ENCODE results near the gene CCDC178. TPM values are rescaled to one million over a fixed set of nuclear protein-coding genes. Genes with fewer than 3 reads are reported as not detected.
"Not testable (repeated sequence)": the region's sequence is repeated elsewhere in the genome, so short reads cannot be mapped to it uniquely, and the experiment has no call there.

The CCDC178 gene, protein sequence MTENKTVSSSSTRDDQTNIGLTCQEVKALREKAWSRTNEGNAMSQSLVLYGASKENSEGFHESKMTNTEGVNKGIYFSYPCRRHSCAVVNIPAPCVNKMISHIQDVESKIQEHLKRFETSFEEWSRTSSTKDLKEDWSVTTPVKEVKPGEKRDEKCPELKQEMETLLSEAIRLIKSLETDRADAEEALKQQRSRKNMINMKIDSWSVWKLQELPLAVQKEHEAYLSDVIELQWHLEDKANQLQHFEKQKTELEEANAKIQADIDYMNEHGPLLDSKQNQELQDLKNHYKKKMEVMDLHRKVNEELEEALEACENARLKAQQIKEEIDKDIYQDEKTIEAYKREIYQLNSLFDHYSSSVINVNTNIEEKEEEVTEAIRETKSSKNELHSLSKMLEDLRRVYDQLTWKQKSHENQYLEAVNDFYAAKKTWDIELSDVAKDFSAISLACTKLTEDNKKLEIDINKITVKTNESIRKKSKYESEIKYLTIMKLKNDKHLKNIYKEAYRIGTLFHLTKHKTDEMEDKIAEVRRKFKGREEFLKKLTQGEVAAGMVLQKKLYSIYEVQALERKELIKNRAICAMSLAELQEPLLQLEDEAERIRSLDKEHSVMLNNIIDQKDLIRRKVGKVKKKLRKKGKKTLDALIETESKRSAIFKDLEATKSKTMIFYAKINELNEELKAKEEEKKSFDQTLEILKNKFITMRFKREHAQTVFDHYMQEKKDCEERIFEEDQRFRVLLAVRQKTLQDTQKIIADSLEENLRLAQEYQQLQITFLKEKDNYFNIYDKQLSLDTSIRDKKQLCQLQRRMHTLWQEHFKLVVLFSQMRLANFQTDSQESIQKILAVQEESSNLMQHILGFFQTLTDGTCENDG
- total RNA-seq, result not detected in 2 replicates

DNA sequence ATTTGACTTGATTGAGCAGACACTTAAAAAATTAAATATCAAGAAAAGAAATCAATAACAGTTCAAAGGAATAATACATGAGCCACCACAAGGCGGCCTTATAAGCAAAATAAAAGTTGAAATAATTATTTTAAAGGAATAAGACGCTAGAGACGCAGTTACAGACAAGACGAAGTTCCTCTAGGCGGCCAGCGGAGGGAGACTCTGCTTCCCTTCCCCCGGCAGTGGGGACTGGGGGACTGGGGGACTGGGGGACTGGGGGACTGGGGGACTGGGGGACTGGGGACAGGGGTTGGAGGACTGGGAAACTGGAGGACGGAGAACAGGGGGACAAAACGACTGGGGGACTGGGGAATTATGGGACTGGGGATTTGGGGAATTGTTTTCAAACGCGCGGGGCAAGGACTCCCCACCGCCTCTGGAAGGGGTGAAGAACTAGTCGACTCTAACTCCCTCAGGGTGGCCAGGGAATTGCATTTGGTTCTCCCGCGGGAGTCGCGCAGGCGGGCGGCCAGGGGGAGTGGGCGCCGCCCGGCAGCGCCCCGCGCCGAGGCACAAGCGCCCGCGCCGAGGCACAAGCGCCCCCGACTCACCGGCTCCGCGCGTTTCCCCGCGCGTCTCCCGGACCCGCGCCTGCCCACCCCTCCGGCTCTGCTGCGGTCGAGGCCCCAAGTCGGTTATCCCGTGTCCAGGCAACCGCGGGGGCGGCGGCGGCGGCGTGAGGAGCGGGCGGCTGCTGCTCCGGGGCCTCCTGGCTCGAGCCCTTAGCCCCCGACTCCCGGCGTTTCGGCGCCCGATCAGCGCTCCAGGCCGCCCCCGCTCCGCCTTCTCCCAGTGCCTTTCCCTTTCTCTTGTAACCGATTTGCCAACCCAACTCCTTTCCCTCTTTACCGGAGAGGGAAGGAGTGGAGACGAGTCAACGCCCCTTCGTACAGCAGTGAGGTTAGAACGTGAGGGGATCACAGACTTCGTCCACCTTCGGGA lies at the start of gene CCDC178:
TSS of gene CCDC178 (minus strand) at position 662 of the 984 bp plus-strand sequence. CDS start 28,633 bp downstream, outside the sequence.
- intact Hi-C loops (cut with micrococcal nuclease), result no loop called here

DNA sequence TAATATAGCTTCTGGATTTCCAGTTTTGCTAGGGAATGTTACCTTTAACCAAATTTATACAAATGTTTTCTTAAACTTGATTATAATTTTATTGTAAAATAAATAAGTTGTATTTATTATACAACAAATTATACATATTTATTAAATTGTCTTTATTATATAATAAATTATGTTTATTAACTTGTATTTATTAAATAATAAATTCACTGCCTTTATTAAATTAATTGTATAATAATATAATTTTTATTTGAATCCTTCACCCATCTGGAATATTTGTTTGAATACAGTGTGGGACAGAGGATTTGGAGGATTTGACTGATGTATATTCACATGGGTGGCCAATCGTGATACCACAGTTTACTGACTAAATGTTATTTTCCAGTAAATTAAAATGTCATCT lies 43.4 kb upstream of the CCDC178 start:
- intact Hi-C loops (cut with micrococcal nuclease), result no loop called here

DNA sequence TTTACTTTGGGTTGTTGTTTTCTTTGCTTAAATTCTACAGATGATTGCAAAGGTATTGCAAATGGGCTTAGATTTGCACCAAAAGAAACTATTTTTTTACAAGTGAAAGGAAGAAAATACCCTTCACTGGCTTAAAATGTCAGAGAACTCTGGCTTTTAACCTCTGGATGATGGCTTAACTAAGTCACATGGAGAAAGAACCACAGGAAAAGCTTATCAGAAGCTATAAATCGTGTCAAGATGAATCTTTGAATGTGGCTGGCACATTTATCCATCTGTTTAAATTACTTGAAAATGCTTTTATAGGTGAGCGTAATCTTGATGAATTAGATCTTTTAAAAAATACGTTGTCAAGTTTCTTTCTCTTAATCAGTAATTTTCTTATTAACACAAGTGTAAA lies 32.0 kb upstream of the CCDC178 start:
- intact Hi-C loops (cut with micrococcal nuclease), result no loop called here

DNA sequence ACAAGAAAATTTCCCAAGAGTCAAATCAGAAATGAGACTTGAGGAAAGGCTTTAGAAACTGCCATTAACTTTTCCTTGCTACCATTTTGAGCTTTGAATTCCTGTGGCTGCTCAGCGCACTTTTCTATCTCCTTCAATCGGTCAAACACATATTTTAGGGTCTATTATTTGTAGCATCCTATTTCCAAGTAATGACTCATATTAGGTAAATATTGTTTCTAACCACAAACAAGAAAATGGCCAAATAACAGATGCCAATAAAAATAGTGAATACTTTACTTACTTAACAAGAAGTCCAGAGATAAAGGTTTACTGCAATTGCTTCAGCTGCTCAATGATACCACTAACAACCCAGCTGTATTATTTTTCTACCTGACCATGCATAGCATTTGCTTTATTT lies 29.7 kb upstream of the CCDC178 start:
- intact Hi-C loops (cut with micrococcal nuclease), result no loop called here

DNA sequence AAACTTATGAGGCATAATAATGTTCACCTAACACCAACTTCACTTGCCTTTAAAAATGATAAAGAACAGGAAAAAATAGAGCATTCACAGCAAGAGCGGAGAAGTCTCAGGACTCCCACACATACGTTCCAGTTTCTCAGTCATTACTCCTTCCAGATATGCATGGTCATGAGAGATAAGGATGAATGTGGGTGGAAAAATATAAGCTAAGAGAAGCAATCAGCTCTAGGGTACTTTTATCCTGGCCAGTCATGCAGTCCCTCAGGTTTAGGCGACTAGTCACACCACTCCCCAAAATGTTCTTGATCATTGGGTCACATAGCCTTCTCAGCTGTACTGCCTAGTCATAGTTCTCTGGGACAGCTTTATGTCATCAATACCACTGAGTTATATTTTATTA lies 29.2 kb upstream of the CCDC178 start:
- intact Hi-C loops (cut with micrococcal nuclease), result no loop called here

DNA sequence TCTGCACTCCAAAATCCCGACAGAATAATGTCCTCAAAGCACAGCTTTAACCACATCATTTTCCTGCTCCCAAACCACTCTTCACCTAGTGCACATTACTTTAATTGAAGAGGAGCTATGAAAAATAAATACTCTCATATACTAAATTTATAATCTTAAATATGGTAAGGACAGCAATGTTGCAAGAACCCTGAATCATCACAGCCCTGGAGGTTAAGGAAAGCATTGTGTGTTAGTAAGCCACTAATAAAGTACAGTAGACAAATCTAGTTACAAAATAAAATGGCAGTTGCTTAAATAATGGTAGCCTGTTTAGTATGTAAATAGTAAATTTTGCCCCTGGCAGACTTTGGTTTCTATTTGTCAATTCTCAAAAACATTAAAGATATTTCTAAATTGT lies 27.0 kb upstream of the CCDC178 start:
- intact Hi-C loops (cut with micrococcal nuclease), result no loop called here

DNA sequence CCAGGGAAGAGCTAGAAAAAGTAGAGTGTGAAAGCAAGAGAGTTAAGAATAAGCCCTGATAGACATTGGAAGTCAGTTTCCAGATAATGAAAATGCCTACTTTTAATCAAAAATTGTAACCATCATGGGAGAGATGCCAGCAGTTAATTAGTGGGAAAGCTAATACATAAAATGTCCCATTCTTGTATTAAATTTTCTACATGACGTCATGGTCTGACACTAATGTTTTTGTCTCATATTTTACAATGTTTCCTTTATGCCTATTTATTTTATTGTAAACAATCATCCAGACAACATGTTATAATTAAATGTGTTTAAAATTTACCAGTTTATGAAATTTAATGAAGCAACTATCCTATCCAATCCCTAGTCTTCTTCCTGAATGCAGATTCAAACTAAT lies 26.3 kb upstream of the CCDC178 start:
- intact Hi-C loops (cut with micrococcal nuclease), result no loop called here

DNA sequence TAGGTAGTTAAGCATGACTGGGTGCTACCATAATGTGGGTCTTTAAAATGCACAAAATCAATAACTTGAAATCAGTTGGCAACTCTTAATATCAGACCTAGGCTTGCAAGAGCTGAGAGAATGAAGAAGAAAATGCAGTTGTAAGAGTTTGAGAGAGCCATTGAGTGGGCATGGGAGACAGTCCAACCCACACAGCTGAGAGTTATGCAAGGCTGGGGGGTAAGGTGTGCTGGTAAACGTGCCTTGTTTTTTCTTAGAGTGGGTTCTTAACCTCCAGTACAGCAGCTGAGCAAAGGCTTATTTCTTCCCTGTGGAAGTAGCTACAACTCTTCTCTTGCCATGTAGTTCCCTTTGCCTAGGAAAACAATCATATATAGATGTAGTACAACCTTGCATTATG lies 20.2 kb upstream of the CCDC178 start:
- intact Hi-C loops (cut with micrococcal nuclease), result no loop called here

DNA sequence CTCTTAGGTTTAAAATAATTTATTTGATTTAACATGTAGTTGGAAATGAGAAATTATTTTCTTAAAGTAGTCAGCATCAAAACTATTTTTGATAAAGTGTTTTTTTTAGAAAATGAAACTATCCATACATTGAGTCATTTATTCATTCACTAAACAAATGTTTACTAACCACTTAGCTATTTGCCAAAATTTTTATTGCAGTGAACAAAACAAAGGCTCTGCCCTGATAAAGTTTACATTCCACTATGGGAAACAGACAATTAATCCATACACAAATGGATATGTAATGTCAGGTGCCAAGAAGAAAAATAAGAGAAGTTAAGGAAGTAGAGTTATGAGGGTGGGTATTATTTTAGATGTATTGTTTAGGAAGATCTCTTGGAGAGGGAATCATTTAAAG lies 19.1 kb upstream of the CCDC178 start:
- intact Hi-C loops (cut with micrococcal nuclease), result no loop called here

DNA sequence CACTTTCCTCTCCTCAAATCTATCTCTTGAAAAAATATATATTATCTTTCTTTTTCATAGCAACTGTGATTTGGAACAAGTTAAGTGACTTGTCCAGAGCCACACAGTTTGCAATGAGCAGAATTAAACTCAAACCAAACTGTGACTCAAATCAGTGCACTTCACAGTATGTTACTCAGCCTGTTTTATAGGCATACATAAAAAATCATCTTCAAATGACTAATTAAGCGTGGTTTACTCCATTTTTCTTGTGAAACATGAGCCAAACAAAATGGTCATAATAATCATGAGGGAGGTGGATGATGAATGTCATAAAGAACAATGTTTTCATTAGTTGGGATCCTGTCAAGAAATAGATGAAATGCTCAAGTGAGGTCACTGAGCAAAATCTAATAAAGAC lies 6.1 kb upstream of the CCDC178 start:
- intact Hi-C loops (cut with micrococcal nuclease), result no loop called here

DNA sequence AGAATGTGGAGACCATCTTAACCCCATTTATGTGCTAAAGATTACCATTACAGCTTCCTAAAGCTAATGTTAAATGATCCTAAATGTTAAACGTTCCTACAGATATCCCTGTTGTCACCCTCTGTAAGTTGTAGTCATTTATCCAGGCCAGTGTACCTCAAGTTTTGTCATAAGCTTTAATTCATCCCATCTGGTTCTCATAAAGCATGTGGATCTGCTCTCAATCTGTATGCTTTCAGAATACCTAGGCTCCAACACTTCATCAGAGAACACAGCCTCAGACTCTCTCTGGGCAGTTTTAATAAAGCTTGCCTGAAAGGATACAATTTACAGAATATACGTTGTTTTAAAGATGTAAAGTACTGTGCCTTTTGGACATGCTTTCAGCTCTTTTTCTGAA lies 4.2 kb upstream of the CCDC178 start:
- intact Hi-C loops (cut with micrococcal nuclease), result no loop called here

DNA sequence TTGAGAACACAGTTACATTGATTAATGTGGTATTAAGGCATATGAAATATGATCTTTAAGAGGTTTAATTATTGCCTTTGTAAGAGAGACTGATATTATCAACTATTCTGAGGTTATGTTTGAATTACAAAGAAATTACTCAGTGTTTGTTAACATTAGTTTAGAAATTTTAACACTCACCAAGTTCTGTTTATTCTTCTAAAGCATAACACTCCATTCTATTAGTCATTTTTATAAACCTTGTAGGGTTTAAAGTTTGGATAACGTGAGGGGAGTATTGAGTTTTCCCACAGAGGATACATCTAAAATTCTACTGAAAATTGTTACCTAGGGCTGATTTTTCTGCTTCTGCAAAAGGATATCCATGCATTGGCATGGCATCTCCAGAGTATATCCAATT lies 7.7 kb downstream of the CCDC178 start:
- intact Hi-C loops (cut with micrococcal nuclease), result no loop called here

DNA sequence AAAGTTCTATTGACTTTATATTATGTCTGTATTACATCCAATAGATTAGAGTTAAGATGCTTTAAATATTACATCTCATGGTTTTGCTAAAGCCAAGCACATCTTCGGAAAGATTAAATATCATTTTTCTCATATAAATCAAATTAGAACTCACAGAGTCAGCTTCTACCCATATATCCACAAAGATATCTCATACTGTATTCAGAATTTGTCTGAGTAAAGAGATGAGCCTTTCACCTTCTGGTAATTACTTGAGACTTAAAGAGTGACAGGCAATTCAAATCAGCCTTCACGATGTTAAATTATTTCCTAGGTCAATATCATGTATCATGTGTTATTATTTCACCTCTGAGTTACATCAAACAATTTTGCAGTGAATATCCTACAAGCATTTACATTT lies 13.0 kb downstream of the CCDC178 start:
- intact Hi-C loops (cut with micrococcal nuclease), result no loop called here

DNA sequence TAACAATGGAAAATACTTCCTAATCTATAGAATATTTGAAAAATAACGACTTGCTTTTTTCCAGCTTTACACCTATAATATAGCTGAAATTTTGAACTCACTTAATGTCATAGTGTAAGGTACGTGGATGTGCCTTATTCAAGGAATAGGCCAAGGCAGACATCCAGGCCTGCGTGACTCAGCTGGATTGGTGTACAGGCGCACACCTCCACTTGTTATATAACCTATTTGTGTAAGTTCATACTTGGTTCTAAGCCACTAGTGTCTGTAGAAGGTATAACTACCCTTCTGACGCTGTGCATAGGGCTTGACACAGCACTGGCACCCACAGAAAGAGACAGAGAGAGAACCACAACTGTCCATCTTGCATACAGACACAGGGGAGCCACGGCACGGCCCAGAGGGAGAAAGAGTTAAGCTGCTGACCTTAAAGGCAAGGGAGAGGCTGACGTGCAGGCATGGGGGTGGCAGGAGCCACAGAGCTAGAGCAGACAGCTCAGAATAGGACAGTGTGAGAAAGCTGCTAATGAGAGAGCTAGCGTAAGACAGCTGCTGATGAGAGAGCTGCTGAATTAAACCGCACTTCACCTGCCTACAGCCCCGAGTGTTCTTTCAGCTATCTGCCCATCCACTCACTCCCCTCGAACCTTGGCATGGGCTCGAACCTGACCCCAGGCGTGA lies 16.1 kb downstream of the CCDC178 start:
- intact Hi-C loops (cut with micrococcal nuclease), result no loop called here

DNA sequence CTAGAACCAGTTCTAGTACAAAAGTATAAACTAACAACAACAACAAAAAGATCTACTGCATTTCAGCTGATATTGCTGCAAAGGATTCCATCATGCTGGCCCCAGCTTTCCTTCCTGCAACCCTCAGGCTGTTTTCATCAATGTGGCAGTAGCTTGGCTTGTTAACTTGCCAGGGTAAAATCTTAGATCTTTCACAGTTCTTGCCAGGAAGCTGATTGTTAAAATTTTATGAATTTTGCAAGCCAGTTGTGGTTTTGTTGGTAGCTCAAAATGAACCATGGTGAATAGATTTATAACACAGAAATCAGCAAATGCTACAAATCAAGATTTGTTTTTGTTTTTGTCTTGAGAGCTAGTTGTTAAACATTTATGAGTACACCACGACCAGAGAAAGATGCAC lies 19.3 kb downstream of the CCDC178 start:
- intact Hi-C loops (cut with micrococcal nuclease), result no loop called here

DNA sequence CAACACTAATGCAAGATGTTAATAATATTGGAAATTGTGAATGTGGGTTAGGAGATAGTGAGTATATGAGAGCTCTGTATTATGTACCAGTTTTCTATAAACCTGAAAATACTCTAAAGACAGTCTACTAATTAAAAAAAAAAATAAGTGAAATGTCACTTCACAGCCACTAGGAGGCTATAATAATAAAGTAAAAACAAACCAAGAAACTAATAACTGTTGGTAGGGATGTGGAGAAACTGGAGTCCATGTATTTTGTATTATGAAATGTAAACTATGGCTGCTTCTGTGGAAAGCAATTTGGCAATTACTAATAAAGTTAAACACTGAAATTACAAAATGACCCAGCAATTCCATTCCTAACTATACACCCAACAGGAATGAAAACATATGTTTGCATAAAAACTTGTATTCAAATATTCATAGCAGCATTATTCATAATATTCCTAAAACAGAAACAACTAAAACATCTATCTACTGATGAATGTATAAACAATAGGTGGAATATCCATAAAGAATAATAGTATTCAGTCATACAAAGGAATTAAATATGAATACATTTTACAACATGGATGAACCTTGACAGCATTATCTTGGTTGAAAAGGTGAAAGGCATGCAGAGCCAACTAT lies 36.2 kb downstream of the CCDC178 start:
- intact Hi-C loops (cut with micrococcal nuclease), result no loop called here

DNA sequence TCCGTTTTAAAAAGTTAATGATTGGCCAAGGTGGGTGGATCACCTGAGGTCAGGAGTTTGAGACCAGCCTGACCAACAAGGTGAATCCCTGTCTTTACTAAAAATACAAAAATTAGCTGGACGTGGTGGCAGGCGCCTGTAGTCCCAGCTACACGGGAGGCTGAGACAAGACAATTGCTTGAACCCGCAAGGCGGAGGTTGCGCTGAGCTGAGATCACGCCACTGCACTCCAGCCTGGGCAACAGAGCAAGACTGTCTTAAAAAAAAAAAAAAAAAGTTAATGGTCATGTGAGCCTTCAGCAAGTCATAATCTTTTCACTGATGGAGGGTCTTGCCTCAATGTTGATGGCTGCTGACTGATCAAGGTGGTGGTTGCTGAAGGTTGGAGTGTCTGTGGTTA lies 41.6 kb downstream of the CCDC178 start:
- intact Hi-C loops (cut with micrococcal nuclease), result not testable (repeated sequence)

DNA sequence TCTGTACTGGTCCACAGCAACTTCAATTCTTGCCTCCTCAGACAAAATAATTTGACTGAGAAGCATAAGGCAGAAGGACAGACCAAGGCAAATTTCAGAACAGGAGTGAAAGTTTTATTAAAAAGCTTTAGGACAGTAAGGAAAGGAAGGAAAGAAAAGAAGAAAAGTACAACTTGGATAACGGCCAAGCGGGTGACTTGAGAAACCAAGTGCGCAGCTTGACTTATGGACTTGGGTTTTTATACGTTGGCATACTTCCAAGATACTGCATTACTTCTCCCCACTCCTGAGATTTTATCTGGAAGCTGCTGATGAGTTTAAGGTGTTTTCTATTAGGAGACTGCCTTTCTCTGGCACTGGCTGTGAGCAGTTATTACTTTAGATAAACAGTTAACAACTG lies 64.7 kb downstream of the CCDC178 start:
- intact Hi-C loops (cut with micrococcal nuclease), result no loop called here

DNA sequence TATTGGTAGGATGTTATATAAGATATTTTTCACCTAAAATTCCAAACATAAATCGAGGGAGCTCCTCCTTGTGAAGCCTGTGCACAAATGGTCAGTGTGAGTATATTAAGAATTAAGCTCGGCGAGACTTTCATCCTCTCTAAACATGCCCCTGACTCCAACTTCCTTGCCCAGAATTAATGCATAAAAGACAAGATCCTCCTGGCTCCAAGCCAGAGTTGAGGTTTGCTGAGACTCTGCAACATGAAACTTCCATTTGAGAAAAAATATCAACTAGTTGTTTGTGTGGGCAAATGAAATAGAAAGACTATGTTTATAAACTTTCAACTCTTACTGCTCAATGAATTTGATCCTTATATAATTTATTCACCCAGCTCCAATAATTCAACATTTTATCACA lies 68.1 kb downstream of the CCDC178 start:
- intact Hi-C loops (cut with micrococcal nuclease), result no loop called here

DNA sequence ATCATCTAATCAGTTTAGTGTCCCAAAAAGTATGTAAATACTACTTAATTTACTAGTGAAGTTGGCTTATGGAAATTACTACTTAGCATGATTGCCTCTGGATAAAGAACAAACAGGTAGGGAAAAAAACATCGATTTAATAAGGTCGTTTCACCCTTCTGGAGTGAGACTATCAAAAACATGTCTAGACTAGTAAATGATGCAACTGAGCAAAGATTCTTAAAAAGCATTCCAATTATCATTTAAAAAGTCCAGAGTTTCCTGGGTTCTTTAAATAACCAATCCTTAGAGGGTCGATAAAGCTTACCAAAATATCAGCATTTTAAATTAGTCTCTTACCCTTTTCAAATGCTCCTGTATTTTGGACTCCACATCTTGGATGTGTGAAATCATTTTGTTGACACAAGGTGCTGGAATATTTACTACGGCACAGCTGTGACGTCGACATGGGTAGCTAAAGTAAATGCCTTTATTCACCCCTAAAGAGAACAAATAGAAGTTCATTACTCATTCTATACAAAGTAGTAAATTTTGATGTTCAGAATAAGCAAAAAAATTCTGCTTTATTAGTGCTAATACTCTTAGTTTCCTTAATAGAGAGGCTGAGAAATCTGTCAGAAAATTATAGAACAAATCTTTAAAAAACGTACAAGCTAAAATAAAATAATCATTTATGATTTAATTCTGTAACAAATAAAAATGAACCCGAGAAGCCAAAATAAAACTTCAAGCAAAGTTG lies 70.6 kb downstream of the CCDC178 start:
- intact Hi-C loops (cut with micrococcal nuclease), result no loop called here

All from T-helper 2 cell treated with Interferon-gamma antibody and Interleukin-4, amounts not matched to agents 100 ng/mL and 5 ng/mL, for 36 hours (primary cell).